RWPE2 (cell line): ENCODE measurements around the gene SINHCAF.

Source experiments
- ATAC-seq: fragments of 200-7000 bp; cut with Tn5 transposase; 3 replicates; pipeline ENCODE4 v1.9.1; 2021; ENCODE audit warnings: low read depth
- DNase-seq: peaks from one replicate; pipeline ENCODE4 v3.0.0-alpha.2; 2020; ENCODE audit warnings: low spot score
- H3K27ac ChIP-seq: fragments of 450-650 bp; 2 replicates; pipeline ENCODE4 v1.5.1; 2017; ENCODE audit warnings: mild to moderate bottlenecking; ENCODE audit not compliant: poor library complexity, severe bottlenecking
- H3K27me3 ChIP-seq: fragments of 250-450 bp; sonication (Bioruptor Pico); 2 replicates; pipeline ENCODE4 v1.5.1; 2021; ENCODE audit warnings: mild to moderate bottlenecking, moderate library complexity; ENCODE audit not compliant: insufficient read depth, poor library complexity, severe bottlenecking
- H3K36me3 ChIP-seq: fragments of 250-450 bp; sonication (Bioruptor Pico); 2 replicates; pipeline ENCODE4 v1.5.1; 2020; ENCODE audit warnings: low read depth, mild to moderate bottlenecking, moderate library complexity
- H3K4me1 ChIP-seq: fragments of 250-450 bp; sonication (Bioruptor Pico); 2 replicates; pipeline ENCODE4 v1.5.1; 2021; ENCODE audit warnings: mild to moderate bottlenecking, moderate library complexity; ENCODE audit not compliant: insufficient read depth, poor library complexity, severe bottlenecking
- H3K4me3 ChIP-seq: fragments of 250-450 bp; sonication (Bioruptor Pico); 2 replicates; pipeline ENCODE4 v1.5.1; 2021; ENCODE audit warnings: mild to moderate bottlenecking, moderate library complexity; ENCODE audit not compliant: severe bottlenecking
- H3K9me3 ChIP-seq: fragments of 250-450 bp; sonication (Bioruptor Pico); 2 replicates; pipeline ENCODE4 v1.5.1; 2021; ENCODE audit warnings: mild to moderate bottlenecking, moderate library complexity; ENCODE audit not compliant: severe bottlenecking
- CTCF ChIP-seq: fragments of 450-650 bp; IDR thresholded peaks from one replicate; pipeline ENCODE4 v1.5.1; 2017; ENCODE audit warnings: mild to moderate bottlenecking, moderate library complexity; ENCODE audit not compliant: poor library complexity, severe bottlenecking

The SINHCAF gene

GRCh38 chr12:31301311-31301710 is 24.6 kb downstream of the SINHCAF start:
- H3K36me3 ChIP-seq = peaks cover 83% of the 10 kb centered on the region
- H3K27me3 ChIP-seq = no peaks in the 10 kb centered on the region
- H3K4me3 ChIP-seq = no peak overlapping the region
- no peaks in the 10 kb centered on the region for H3K9me3 ChIP-seq
- H3K4me1 ChIP-seq = no peaks in the 10 kb centered on the region
- H3K27ac ChIP-seq = no peak overlapping the region
- DNase-seq (no peak), ATAC-seq (no peak)
- TF ChIP-seq CTCF = no peak

GRCh38 chr12:31300783-31301182 is 25.2 kb downstream of the SINHCAF start:
- peaks cover 87% of the 10 kb centered on the region for H3K36me3 ChIP-seq
- TF ChIP-seq CTCF = no peak

GRCh38 chr12:31300341-31300740 is 25.6 kb downstream of the SINHCAF start:
- Histone ChIP-seq H3K4me1 (no peaks in the 10 kb centered on the region), H3K27me3 (no peaks in the 10 kb centered on the region), H3K27ac (no peak overlapping the region), H3K4me3 (no peak overlapping the region), H3K9me3 (no peaks in the 10 kb centered on the region), H3K36me3 (peaks cover 90% of the 10 kb centered on the region)
- no peak for TF ChIP-seq CTCF
- ATAC-seq = no peak
- no peak for DNase-seq

More at GRCh38 chr12:31300783-31301182, 25.2 kb downstream of the SINHCAF start:
- H3K4me1 ChIP-seq = no peaks in the 10 kb centered on the region
- no peak overlapping the region for H3K4me3 ChIP-seq
- DNase-seq (no peak), ATAC-seq (no peak)
- H3K27me3 ChIP-seq = no peaks in the 10 kb centered on the region
- H3K9me3 ChIP-seq = no peaks in the 10 kb centered on the region
- H3K27ac ChIP-seq = no peak overlapping the region

- Histone ChIP-seq H3K4me3 (no peak overlapping the region), H3K4me1 (no peaks in the 10 kb centered on the region), H3K27me3 (no peaks in the 10 kb centered on the region), H3K9me3 (no peaks in the 10 kb centered on the region), H3K27ac (no peak overlapping the region), H3K36me3 (peaks cover 91% of the 10 kb centered on the region)
- no peak for ATAC-seq
- TF ChIP-seq CTCF = no peak
- no peak for DNase-seq
These were observed 27.0 kb downstream of the SINHCAF start for GRCh38 chr12:31298922-31299321.

GRCh38 chr12:31298515-31298910 is 27.4 kb downstream of the SINHCAF start:
- Histone ChIP-seq H3K4me1 (no peaks in the 10 kb centered on the region), H3K27me3 (no peaks in the 10 kb centered on the region), H3K9me3 (no peaks in the 10 kb centered on the region), H3K4me3 (no peak overlapping the region), H3K36me3 (peaks cover 93% of the 10 kb centered on the region), H3K27ac (no peak overlapping the region)
- no peak for DNase-seq
- TF ChIP-seq CTCF = no peak
- ATAC-seq = no peak
